ENCODE data around the gene TMEM30A.

The TMEM30A gene

DNA sequence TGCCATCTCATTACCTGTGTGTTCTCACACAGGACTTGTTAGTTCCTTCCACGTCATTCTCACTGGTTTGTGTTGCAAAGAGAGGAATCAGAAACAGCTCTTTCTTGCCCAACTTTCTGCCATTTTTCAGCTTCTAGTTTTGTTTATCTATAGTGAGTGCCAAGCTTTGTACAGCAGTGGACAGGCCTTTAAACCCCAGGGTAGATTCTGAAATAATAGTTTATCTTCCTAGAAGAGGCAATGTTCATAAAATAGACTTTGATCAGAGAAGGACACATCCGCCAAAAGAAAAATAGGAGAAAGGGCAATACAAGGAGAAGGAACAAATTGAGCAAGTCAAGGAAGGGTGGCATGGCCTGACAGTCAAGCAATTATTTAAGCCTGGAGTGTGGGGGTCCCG lies 17.7 kb upstream of the TMEM30A start:
- DNase-seq (ENCODE audit: low spot score): no peak
- TF ChIP-seq, protein P1, sequence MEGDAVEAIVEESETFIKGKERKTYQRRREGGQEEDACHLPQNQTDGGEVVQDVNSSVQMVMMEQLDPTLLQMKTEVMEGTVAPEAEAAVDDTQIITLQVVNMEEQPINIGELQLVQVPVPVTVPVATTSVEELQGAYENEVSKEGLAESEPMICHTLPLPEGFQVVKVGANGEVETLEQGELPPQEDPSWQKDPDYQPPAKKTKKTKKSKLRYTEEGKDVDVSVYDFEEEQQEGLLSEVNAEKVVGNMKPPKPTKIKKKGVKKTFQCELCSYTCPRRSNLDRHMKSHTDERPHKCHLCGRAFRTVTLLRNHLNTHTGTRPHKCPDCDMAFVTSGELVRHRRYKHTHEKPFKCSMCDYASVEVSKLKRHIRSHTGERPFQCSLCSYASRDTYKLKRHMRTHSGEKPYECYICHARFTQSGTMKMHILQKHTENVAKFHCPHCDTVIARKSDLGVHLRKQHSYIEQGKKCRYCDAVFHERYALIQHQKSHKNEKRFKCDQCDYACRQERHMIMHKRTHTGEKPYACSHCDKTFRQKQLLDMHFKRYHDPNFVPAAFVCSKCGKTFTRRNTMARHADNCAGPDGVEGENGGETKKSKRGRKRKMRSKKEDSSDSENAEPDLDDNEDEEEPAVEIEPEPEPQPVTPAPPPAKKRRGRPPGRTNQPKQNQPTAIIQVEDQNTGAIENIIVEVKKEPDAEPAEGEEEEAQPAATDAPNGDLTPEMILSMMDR (IDR thresholded peaks at IDR 0.05; ENCODE audit: extremely low read depth, missing control alignments): no peak

DNA sequence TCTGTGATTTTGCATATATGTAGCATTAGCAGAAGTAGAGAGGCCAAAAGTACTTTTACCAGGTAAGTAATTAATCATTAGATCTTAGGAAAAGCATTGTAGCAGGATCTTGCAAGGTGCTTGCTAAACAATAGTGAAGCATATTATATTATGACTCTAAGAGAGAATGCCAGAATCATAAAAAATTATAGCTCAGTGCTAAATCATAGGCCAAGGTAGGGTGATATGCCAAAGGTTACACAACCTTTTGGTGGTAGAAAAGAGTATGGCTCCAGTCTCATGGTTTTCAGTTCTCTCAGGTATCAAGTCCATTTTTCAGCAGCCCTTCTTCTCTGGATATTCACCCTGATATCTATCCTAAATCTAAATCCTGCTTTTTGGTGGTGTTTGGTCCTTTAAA lies 16.9 kb upstream of the TMEM30A start:
- DNase-seq (ENCODE audit: low spot score): no peak
- TF ChIP-seq, protein P1 (IDR thresholded peaks at IDR 0.05; ENCODE audit: extremely low read depth, missing control alignments): no peak

DNA sequence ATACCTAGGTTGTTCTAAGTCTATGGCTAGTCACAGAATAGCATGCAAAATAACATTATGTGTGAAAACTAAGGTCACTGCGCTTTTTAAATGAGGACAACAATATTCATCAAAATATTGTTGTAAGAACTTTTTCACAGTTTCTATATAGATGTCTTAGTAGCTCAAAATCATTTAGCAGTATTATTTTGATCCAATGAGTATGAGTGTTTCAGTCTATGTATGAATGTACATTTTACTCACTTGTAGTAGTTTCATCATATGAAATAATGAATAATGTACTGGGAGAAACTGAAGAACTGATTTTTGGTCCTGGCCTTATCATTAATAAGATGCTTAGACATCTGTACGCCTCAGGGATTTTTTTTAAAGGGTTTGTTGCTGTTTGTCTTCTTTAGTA lies 16.5 kb upstream of the TMEM30A start:
- TF ChIP-seq, protein P1 (IDR thresholded peaks at IDR 0.05; ENCODE audit: extremely low read depth, missing control alignments): no peak
- DNase-seq (ENCODE audit: low spot score): no peak

DNA sequence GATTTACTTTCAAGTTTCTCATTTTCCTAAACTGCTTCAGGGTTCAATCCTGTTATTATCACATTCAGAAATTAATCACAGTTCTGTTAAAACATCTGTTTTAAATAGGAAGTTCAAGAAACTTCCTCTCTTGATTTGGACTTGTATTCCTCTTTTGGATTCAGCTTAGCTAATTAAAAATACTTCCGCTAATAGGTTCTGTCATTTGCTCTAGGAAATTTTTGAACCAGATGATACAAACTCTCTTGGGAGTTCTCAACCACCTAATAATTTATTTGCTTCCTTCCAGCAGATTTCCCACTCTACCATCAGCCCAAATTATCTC lies 15.9 kb upstream of the TMEM30A start:
- DNase-seq (ENCODE audit: low spot score): no peak
- TF ChIP-seq, protein P1 (IDR thresholded peaks at IDR 0.05; ENCODE audit: extremely low read depth, missing control alignments): no peak

DNA sequence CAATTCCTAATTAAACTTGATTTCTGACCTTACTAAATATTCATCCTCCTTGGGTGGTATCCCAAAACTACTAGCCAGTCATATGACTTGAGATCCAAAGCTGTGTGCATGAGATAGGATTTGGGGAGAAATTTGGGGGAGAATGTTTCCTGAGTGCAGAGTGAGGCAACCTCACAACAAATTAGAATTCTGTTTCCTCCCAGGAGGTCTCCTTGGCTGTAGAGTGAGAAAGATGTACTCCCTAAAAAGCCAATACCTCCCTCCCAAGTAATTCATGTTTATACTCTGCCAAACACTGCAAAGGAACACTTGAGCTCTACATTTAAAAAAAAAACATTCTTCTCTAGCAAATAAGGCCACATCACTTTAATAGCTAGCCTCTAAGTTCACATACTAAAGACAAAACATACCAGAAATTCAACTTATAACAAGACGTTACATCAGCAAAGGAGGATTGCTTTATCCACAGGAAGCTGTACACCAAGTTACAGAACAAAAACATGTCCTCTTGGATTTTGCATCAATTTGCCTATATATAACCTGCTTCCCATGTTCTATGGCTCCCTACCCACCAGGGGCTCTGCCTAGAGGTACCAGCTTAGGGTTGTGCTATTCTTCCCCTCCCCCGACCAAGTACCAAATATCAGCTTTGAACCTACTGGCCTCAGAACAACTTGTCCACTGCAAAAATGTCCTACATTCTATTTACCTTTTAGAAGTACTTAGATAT lies 15.4 kb upstream of the TMEM30A start:
- no peak for DNase-seq (ENCODE audit: low spot score)
- TF ChIP-seq, protein P1 (IDR thresholded peaks at IDR 0.05; ENCODE audit: extremely low read depth, missing control alignments): no peak

DNA sequence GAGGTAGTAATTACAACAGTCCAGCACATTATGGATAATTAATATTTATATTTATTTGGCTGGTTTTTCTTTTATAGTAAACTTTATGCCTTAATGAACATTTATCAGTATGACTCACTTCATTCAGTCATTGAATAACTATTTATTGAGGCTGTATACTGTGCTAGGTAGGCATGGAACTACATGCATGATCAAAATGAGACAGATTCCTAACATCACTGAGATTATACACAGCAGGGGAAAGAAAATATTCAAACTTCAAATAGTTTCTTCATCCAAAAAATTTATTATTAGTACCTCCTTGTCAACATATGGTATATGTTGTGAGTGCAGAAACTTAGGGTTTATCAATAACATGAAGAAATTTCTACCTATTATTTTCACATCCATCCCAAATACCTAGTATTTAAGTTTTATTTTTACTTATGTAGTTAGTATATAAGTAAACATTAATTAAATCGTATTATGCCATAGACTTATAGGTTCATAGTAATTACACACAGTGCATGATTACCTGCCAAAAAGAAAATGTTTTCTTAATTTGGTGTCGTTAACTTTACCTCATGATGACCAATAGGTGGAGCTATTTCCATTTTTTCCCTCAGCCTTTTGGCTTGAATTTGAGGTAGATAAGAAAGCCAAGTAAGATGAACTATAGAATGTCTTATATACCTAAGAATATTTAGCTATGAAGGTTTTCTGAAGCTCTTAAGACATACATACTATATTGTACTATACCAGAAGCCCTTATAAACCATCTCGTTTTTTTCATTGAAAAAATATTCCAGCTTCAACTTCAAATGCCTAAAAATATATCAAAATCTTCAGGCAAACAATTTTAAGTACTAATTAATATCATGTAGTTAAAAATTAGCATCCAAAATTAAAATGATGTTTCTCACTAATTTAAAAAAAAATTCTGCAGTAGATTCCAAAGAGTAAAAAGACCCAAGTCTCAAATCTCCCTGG lies 12.5 kb upstream of the TMEM30A start:
- DNase-seq (ENCODE audit: low spot score): peak; percentile 36

More for the DNA sequence above, 12.5 kb upstream of the TMEM30A start:
- TF ChIP-seq, protein P1 (IDR thresholded peaks at IDR 0.05; ENCODE audit: extremely low read depth, missing control alignments): peak; percentile 54

Measured in GM20000 (cell line).